GM23338 (cell line): ENCODE measurements around the gene SHISA2. TPM values are rescaled to one million over a fixed set of nuclear protein-coding genes. Genes with fewer than 3 reads are reported as not detected.

Experiments
- ATAC-seq: fragments of 200-7000 bp; cut with Tn5 transposase; 3 replicates; pipeline ENCODE4 v1.9.1; 2020
- DNase-seq: peaks from one replicate; pipeline ENCODE4 v3.0.0-alpha.2; 2015; ENCODE audit warnings: low spot score
- H2AFZ ChIP-seq: fragments of 200-600 bp; sonication (generic); 2 replicates; pipeline ENCODE4 v1.8.0; 2016; ENCODE audit warnings: antibody characterized with exemption, mild to moderate bottlenecking, moderate library complexity
- H3F3A ChIP-seq: fragments of 200-600 bp; sonication (generic); replicated peaks from 2 replicates; pipeline ENCODE4 v1.8.0; 2017; ENCODE audit warnings: antibody characterized with exemption, mixed run types, low read depth
- H3K27ac ChIP-seq: fragments of 200-600 bp; sonication (generic); 2 replicates; pipeline ENCODE4 v1.6.1; 2016; ENCODE audit warnings: low read depth
- H3K27me3 ChIP-seq: fragments of 200-600 bp; sonication (generic); 2 replicates; pipeline ENCODE4 v1.8.0; 2016; ENCODE audit warnings: mild to moderate bottlenecking, mixed run types, moderate library complexity; ENCODE audit not compliant: insufficient read depth
- H3K36me3 ChIP-seq: fragments of 200-600 bp; sonication (generic); 2 replicates; pipeline ENCODE4 v1.8.0; 2016; ENCODE audit warnings: mild to moderate bottlenecking; ENCODE audit not compliant: insufficient read depth
- H3K4me1 ChIP-seq: fragments of 200-600 bp; sonication (generic); 2 replicates; pipeline ENCODE4 v1.8.0; 2016; ENCODE audit warnings: mild to moderate bottlenecking, moderate library complexity; ENCODE audit not compliant: insufficient read depth
- H3K4me2 ChIP-seq: fragments of 200-600 bp; sonication (generic); 2 replicates; pipeline ENCODE4 v1.7.1; 2017; ENCODE audit warnings: mixed run types
- H3K4me3 ChIP-seq: fragments of 200-600 bp; sonication (generic); 2 replicates; pipeline ENCODE4 v1.6.1; 2016; ENCODE audit warnings: mixed run types
- H3K79me2 ChIP-seq: fragments of 200-600 bp; sonication (generic); replicated peaks from 2 replicates; pipeline ENCODE4 v1.8.0; 2017; ENCODE audit warnings: mild to moderate bottlenecking; ENCODE audit not compliant: insufficient read depth
- H3K9me2 ChIP-seq: fragments of 200-600 bp; sonication (generic); 2 replicates; pipeline ENCODE4 v1.8.0; 2017; ENCODE audit not compliant: insufficient read depth
- H4K20me1 ChIP-seq: fragments of 200-600 bp; sonication (generic); replicated peaks from 2 replicates; pipeline ENCODE4 v1.8.0; 2017; ENCODE audit warnings: mild to moderate bottlenecking; ENCODE audit not compliant: insufficient read depth
- H3K27ac Mint-ChIP-seq: 2 replicates; pipeline ENCODE4 v1.8.0; 2020; ENCODE audit warnings: inconsistent platforms, mild to moderate bottlenecking, moderate library complexity, mixed read lengths
- H3K27me3 Mint-ChIP-seq: 3 replicates; pipeline ENCODE4 v1.8.0; 2022; ENCODE audit warnings: low read depth, mild to moderate bottlenecking, moderate library complexity, mixed read lengths, inconsistent platforms; ENCODE audit not compliant: insufficient read depth, poor library complexity
- H3K36me3 Mint-ChIP-seq: 3 replicates; pipeline ENCODE4 v1.8.0; 2021; ENCODE audit warnings: low read depth, mild to moderate bottlenecking, inconsistent platforms, moderate library complexity, mixed read lengths
- H3K4me1 Mint-ChIP-seq: 3 replicates; pipeline ENCODE4 v1.8.0; 2020; ENCODE audit warnings: mild to moderate bottlenecking, inconsistent platforms, mixed read lengths
- H3K4me3 Mint-ChIP-seq: 3 replicates; pipeline ENCODE4 v1.8.0; 2021; ENCODE audit warnings: moderate library complexity, mild to moderate bottlenecking, inconsistent platforms, mixed read lengths
- H3K9me3 Mint-ChIP-seq: 3 replicates; pipeline ENCODE4 v1.8.0; 2020; ENCODE audit warnings: moderate library complexity, mild to moderate bottlenecking, inconsistent platforms, mixed read lengths
- CREB1 ChIP-seq: fragments of 250-450 bp; sonication (Bioruptor Pico); IDR thresholded peaks from 2 replicates; pipeline ENCODE4 v1.5.0; 2020; ENCODE audit warnings: low read depth, mild to moderate bottlenecking, moderate library complexity
- CTCF ChIP-seq, 2 experiments: fragments of 200-600 bp in 1 of 2; sonication (generic) in 1 of 2; conservative IDR thresholded peaks; 2 replicates each; pipeline versions ENCODE4 v1.5.1 to v1.6.1; 2016 to 2017; ENCODE audit warnings: antibody characterized with exemption in 2 of 2, low read depth in 2 of 2, mild to moderate bottlenecking in 2 of 2, moderate library complexity in 1 of 2
- EZH2 ChIP-seq: fragments of 200-600 bp; sonication (generic); IDR thresholded peaks from one replicate; pipeline ENCODE4 v1.8.0; 2017; ENCODE audit warnings: antibody characterized with exemption, mild to moderate bottlenecking, low read depth; ENCODE audit not compliant: unreplicated experiment
- EZH2phosphoT487 ChIP-seq: fragments of 200-600 bp; sonication (generic); IDR thresholded peaks from one replicate; pipeline ENCODE4 v1.8.1; 2018; ENCODE audit warnings: antibody characterized with exemption; ENCODE audit not compliant: unreplicated experiment
- JUNB ChIP-seq: IDR thresholded peaks from one replicate; pipeline ENCODE4 v1.6.1; 2016; ENCODE audit warnings: antibody characterized with exemption; ENCODE audit not compliant: unreplicated experiment
- NANOG ChIP-seq: IDR thresholded peaks from 2 replicates; pipeline ENCODE4 v1.6.1; 2016; ENCODE audit warnings: antibody characterized with exemption, borderline replicate concordance
- POLR2AphosphoS5 ChIP-seq: IDR thresholded peaks from 2 replicates; pipeline ENCODE4 v1.6.1; 2016; ENCODE audit warnings: antibody characterized with exemption, low read depth
- REST ChIP-seq: IDR thresholded peaks from one replicate; pipeline ENCODE4 v1.6.1; 2018; ENCODE audit warnings: antibody characterized with exemption; ENCODE audit not compliant: unreplicated experiment
- ZNF114 ChIP-seq: fragments of 250-450 bp; sonication (Bioruptor Pico); IDR thresholded peaks from 2 replicates; pipeline ENCODE4 v1.5.0; 2020; ENCODE audit warnings: mild to moderate bottlenecking, moderate library complexity
- ZNF331 ChIP-seq: fragments of 250-450 bp; sonication (Bioruptor Pico); IDR thresholded peaks from 2 replicates; pipeline ENCODE4 v1.5.0; 2020; ENCODE audit warnings: low read depth, mild to moderate bottlenecking, moderate library complexity
- polyA plus RNA-seq: library from polyadenylated mRNA; unstranded; fragments of >200 nt; fragmentation: Nextera tagmentation; extraction: Ambion mirVana; gene quantifications from 2 replicates; pipeline ENCODE4 v1.2.1, GENCODE V29; 2016
- total RNA-seq: library from RNA; depleted of rRNA; stranded (reverse); fragments of >200 nt; shearing (Covaris generic); gene quantifications from 2 replicates; pipeline ENCODE4 v1.2.3, GENCODE V29; 2014
- TF ChIP-seq, protein P1 (sequence below): fragments of 250-450 bp; sonication (Bioruptor Pico); IDR thresholded peaks from 2 replicates; pipeline ENCODE4 v1.5.0; 2020; ENCODE audit warnings: mild to moderate bottlenecking, moderate library complexity

Gene SHISA2
- total and polyA plus RNA-seq, 2 experiments from 2014 or later: 17.9 to 37.4 TPM

DNA sequence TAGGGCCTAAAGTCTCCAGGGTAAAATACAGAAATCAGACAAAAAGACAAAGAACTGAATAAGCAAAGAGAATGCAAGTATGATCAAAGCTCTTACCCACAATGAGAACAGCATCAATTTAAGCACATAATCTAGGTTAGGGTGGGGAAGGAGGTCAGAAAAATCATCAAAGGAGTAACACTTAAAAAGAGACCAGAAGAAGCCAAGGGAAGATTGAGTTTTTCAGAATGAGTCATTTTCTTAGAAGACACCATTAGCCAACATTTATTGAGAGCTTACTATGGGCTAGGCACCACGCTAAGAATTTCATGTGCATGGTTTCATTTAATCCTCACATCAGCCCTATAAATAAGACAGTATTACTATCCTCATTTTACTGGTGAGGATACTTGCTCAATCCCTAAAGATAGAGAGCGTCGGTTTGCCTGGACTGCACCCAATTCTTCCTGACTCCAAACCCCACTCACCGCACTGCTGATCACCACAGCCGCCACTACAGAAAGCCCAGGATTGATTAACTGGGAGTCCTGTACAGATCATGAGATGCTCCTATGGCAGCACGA lies 1.7 kb upstream of the SHISA2 start:
- no peak for DNase-seq
- Mint-ChIP-seq H3K27me3 (peaks cover 31% of the 10 kb centered on the region), H3K4me1 (peaks cover 18% of the 10 kb centered on the region), H3K9me3 (no peaks in the 10 kb centered on the region), H3K27ac (no peak overlapping the region), H3K36me3 (no peaks in the 10 kb centered on the region; the same call in 2 of the 3 replicates), H3K4me3 (no peak overlapping the region)
- Histone ChIP-seq H3K27me3 (peaks cover 48% of the 10 kb centered on the region), H3K4me1 (peaks cover 14% of the 10 kb centered on the region), H3K4me2 (no peak overlapping the region), H4K20me1 (no peaks in the 10 kb centered on the region), H3K79me2 (no peaks in the 10 kb centered on the region; the same call in 1 of the 2 replicates), H2AFZ (no peak overlapping the region), H3K27ac (no peak overlapping the region), H3K9me2 (no peaks in the 10 kb centered on the region), H3K36me3 (no peaks in the 10 kb centered on the region), H3K4me3 (no peak overlapping the region), H3F3A (0 out of 2 replicates have a peak, but pooled peaks cover 6% of the 10 kb centered on the region)
- no peak for ATAC-seq
- TF ChIP-seq REST (no peak), POLR2AphosphoS5 (no peak), ZNF331 (no peak), EZH2phosphoT487 (no peak), JUNB (no peak), CREB1 (CRISPR knock-in tag) (no peak), EZH2 (no peak), CTCF (conservative IDR thresholded peaks at IDR 0.05; ENCODE audit: low read depth in 2 of 2) (no peak), NANOG (no peak), ZNF114 (CRISPR knock-in tag) (no peak)
- TF ChIP-seq, protein P1, sequence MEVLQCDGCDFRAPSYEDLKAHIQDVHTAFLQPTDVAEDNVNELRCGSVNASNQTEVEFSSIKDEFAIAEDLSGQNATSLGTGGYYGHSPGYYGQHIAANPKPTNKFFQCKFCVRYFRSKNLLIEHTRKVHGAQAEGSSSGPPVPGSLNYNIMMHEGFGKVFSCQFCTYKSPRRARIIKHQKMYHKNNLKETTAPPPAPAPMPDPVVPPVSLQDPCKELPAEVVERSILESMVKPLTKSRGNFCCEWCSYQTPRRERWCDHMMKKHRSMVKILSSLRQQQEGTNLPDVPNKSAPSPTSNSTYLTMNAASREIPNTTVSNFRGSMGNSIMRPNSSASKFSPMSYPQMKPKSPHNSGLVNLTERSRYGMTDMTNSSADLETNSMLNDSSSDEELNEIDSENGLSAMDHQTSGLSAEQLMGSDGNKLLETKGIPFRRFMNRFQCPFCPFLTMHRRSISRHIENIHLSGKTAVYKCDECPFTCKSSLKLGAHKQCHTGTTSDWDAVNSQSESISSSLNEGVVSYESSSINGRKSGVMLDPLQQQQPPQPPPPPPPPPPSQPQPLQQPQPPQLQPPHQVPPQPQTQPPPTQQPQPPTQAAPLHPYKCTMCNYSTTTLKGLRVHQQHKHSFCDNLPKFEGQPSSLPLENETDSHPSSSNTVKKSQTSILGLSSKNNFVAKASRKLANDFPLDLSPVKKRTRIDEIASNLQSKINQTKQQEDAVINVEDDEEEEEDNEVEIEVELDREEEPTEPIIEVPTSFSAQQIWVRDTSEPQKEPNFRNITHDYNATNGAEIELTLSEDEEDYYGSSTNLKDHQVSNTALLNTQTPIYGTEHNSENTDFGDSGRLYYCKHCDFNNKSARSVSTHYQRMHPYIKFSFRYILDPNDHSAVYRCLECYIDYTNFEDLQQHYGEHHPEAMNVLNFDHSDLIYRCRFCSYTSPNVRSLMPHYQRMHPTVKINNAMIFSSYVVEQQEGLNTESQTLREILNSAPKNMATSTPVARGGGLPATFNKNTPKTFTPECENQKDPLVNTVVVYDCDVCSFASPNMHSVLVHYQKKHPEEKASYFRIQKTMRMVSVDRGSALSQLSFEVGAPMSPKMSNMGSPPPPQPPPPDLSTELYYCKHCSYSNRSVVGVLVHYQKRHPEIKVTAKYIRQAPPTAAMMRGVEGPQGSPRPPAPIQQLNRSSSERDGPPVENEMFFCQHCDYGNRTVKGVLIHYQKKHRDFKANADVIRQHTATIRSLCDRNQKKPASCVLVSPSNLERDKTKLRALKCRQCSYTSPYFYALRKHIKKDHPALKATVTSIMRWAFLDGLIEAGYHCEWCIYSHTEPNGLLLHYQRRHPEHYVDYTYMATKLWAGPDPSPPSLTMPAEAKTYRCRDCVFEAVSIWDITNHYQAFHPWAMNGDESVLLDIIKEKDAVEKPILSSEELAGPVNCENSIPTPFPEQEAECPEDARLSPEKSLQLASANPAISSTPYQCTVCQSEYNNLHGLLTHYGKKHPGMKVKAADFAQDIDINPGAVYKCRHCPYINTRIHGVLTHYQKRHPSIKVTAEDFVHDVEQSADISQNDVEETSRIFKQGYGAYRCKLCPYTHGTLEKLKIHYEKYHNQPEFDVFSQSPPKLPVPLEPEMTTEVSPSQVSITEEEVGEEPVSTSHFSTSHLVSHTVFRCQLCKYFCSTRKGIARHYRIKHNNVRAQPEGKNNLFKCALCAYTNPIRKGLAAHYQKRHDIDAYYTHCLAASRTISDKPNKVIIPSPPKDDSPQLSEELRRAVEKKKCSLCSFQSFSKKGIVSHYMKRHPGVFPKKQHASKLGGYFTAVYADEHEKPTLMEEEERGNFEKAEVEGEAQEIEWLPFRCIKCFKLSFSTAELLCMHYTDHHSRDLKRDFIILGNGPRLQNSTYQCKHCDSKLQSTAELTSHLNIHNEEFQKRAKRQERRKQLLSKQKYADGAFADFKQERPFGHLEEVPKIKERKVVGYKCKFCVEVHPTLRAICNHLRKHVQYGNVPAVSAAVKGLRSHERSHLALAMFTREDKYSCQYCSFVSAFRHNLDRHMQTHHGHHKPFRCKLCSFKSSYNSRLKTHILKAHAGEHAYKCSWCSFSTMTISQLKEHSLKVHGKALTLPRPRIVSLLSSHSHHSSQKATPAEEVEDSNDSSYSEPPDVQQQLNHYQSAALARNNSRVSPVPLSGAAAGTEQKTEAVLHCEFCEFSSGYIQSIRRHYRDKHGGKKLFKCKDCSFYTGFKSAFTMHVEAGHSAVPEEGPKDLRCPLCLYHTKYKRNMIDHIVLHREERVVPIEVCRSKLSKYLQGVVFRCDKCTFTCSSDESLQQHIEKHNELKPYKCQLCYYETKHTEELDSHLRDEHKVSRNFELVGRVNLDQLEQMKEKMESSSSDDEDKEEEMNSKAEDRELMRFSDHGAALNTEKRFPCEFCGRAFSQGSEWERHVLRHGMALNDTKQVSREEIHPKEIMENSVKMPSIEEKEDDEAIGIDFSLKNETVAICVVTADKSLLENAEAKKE (CRISPR knock-in tag): no peak
